Endothelial cell of umbilical vein (primary cell): Measurements from ENCODE around the gene ADAM10. TPM values are rescaled to one million over a fixed set of nuclear protein-coding genes. Genes with fewer than 3 reads are reported as not detected.

Experiments used
- BruUV-seq: library from RNA; stranded (reverse); fragments of 400-500 nt; replicated peaks from 2 replicates; lab custom pipeline; 2021; lab: Mats Ljungman, UMichigan
- CTCF ChIA-PET: fragments of 300-600, 350-600 bp; sonication (Branson Sonifier 250); formaldehyde crosslinking; loops from one replicate; lab custom pipeline; 2021; ENCODE audit warnings: antibody characterized with exemption, inconsistent platforms; lab: Charles Lee
- POLR2A ChIA-PET: fragments of 300-600, 350-600 bp; sonication (Branson Sonifier 250); formaldehyde crosslinking; loops from one replicate; lab custom pipeline; 2021; ENCODE audit warnings: antibody characterized with exemption, inconsistent platforms; lab: Charles Lee
- DNase-seq: peaks from one replicate; pipeline ENCODE4 v3.0.0-alpha.2; 2011; ENCODE audit warnings: low read depth, low spot score
- FAIRE-seq: peaks from 2 replicates; lab custom pipeline; 2011; peaks lifted over from hg19 to GRCh38; lab: Jason Lieb, UNC
- H2AFZ ChIP-seq: 2 replicates; pipeline ENCODE4 v1.6.0; 2012; ENCODE audit warnings: low read depth, low read length, control low read depth, inconsistent platforms
- H3K27ac ChIP-seq: 2 replicates; pipeline ENCODE4 v1.5.1; 2011; ENCODE audit warnings: low read depth, mild to moderate bottlenecking, control low read depth, low read length, moderate library complexity; ENCODE audit not compliant: insufficient read depth
- H3K27me3 ChIP-seq, 2 experiments: 2 replicates each; pipeline versions ENCODE4 v1.6.0 to v1.6.1; 2011; ENCODE audit warnings: low read length in 2 of 2, mixed read lengths in 1 of 2; ENCODE audit not compliant: control insufficient read depth in 2 of 2, insufficient read depth in 2 of 2
- H3K36me3 ChIP-seq, 2 experiments: 2 replicates in 1 of 2; 3 replicates in 1 of 2; pipeline ENCODE4 v1.5.1; 2011; ENCODE audit warnings: low read length in 2 of 2, mild to moderate bottlenecking in 1 of 2, moderate library complexity in 1 of 2; ENCODE audit not compliant: control insufficient read depth in 2 of 2, insufficient read depth in 2 of 2; ENCODE audit errors: extremely low read depth in 1 of 2
- H3K4me1 ChIP-seq: 3 replicates; pipeline ENCODE4 v1.5.1; 2011; ENCODE audit warnings: mild to moderate bottlenecking, low read length; ENCODE audit not compliant: control insufficient read depth, insufficient read depth; ENCODE audit errors: extremely low read depth
- H3K4me2 ChIP-seq: 2 replicates; pipeline ENCODE4 v1.6.1; 2011; ENCODE audit warnings: low read length, control low read depth, mixed read lengths; ENCODE audit not compliant: insufficient read depth
- H3K4me3 ChIP-seq, 3 experiments: fragments of 200-600 bp in 1 of 3; sonication (generic), shearing (Covaris generic) in 1 of 3; replicated peaks in 1 of 3; 2 replicates each; pipeline ENCODE4 v1.5.1; 2011 to 2016; ENCODE audit warnings: control low read depth in 3 of 3, low read length in 3 of 3, mild to moderate bottlenecking in 2 of 3, inconsistent platforms in 1 of 3, low read depth in 1 of 3, moderate library complexity in 1 of 3; ENCODE audit not compliant: insufficient read depth in 1 of 3
- H3K79me2 ChIP-seq: 2 replicates; pipeline ENCODE4 v1.6.0; 2012; ENCODE audit warnings: low read length, inconsistent platforms; ENCODE audit not compliant: control insufficient read depth, insufficient read depth
- H3K9ac ChIP-seq: replicated peaks from 2 replicates; pipeline ENCODE3; 2011; ENCODE audit warnings: low read length, control low read depth; ENCODE audit not compliant: insufficient read depth; ENCODE audit errors: extremely low read depth
- H3K9me1 ChIP-seq: replicated peaks from 3 replicates; pipeline ENCODE4 v1.6.0; 2011; ENCODE audit warnings: mild to moderate bottlenecking, low read length; ENCODE audit not compliant: control insufficient read depth, insufficient read depth; ENCODE audit errors: extremely low read depth
- H3K9me3 ChIP-seq: replicated peaks from 2 replicates; pipeline ENCODE4 v1.5.1; 2012; ENCODE audit warnings: low read length, inconsistent platforms; ENCODE audit not compliant: control insufficient read depth, insufficient read depth
- H4K20me1 ChIP-seq: replicated peaks from 2 replicates; pipeline ENCODE3; 2011; ENCODE audit warnings: mild to moderate bottlenecking, low read length; ENCODE audit not compliant: control insufficient read depth, insufficient read depth; ENCODE audit errors: extremely low read depth
- CTCF ChIP-seq, 2 donors: IDR thresholded peaks; 1 replicate in 1 of 2; 2 replicates in 1 of 2; pipeline ENCODE4 v1.5.1; 2011; ENCODE audit warnings: low read length in 2 of 2, mild to moderate bottlenecking in 2 of 2, moderate library complexity in 2 of 2, control low read depth in 1 of 2, inconsistent platforms in 1 of 2, low read depth in 1 of 2; ENCODE audit not compliant: insufficient read depth in 1 of 2; ENCODE audit errors: extremely low read depth in 1 of 2
- EZH2 ChIP-seq: IDR thresholded peaks from 2 replicates; pipeline ENCODE4 v1.6.1; 2012; ENCODE audit warnings: borderline replicate concordance, low read depth, mild to moderate bottlenecking, moderate library complexity, low read length, inconsistent platforms; ENCODE audit not compliant: severe bottlenecking
- FOS ChIP-seq: IDR thresholded peaks from 2 replicates; pipeline ENCODE4 v1.6.1; 2011; ENCODE audit warnings: mild to moderate bottlenecking, low read length, moderate library complexity, borderline replicate concordance; ENCODE audit not compliant: insufficient read depth
- GATA2 ChIP-seq: IDR thresholded peaks from 2 replicates; pipeline ENCODE4 v1.7.0; 2011; ENCODE audit warnings: low read depth, mild to moderate bottlenecking, moderate library complexity, mixed read lengths, low read length; ENCODE audit not compliant: insufficient read length, insufficient read depth
- JUN ChIP-seq: IDR thresholded peaks from 2 replicates; pipeline ENCODE4 v1.6.1; 2011; ENCODE audit warnings: borderline replicate concordance, low read depth; ENCODE audit not compliant: insufficient read length, insufficient read depth
- MAX ChIP-seq: IDR thresholded peaks from 2 replicates; pipeline ENCODE4 v1.6.1; 2011; ENCODE audit not compliant: insufficient read depth, insufficient read length
- MYC ChIP-seq: IDR thresholded peaks from one replicate; pipeline ENCODE4 v1.6.1; 2011; ENCODE audit warnings: mild to moderate bottlenecking, low read depth, low read length
- POLR2A ChIP-seq: IDR thresholded peaks from 2 replicates; pipeline ENCODE4 v1.6.1; 2012; ENCODE audit warnings: low read depth, mild to moderate bottlenecking, control low read depth, low read length
- POLR2AphosphoS5 ChIP-seq: IDR thresholded peaks from 2 replicates; pipeline ENCODE4 v1.6.1; 2012; ENCODE audit warnings: low read depth, mild to moderate bottlenecking, control low read depth, low read length, moderate library complexity; ENCODE audit not compliant: insufficient read depth
- dilution Hi-C: fragments of 300-500 bp; cut with MboI; formaldehyde crosslinking; loops from one replicate; pipeline ENCODE4 v1.15.0; 2019; ENCODE audit warnings: low sequenced_read_pairs; ENCODE audit not compliant: extremely low pct_ligation_motif_present
- intact Hi-C: fragments of 100-400 bp; cut with micrococcal nuclease; formaldehyde crosslinking; loops from one replicate; pipeline ENCODE4 v1.10.0; 2022
- polyA plus RNA-seq, 4 experiments: library from polyadenylated mRNA; depleted of rRNA in 3 of 4; stranded (reverse) in 3 of 4; unstranded in 1 of 4; fragments of >200 nt; gene quantifications; 2 replicates each; pipeline versions ENCODE4 v1.2.1 to v1.2.3, GENCODE V29; 2011 to 2012; ENCODE audit warnings: missing spikeins in 1 of 4
- total RNA-seq: library from RNA; stranded (reverse); gene quantifications from 2 replicates; pipeline ENCODE4 v1.2.3, GENCODE V29; 2021

ADAM10 gene
- total and polyA plus RNA-seq, 2 donors (not counting 3 experiments of a cell fraction or from before 2014, with no cell fraction given) = 91.3 to 203 TPM

- H3K4me2 ChIP-seq = no peak overlapping the region
- FAIRE-seq = no peak
- no peak overlapping the region for H3K4me3 ChIP-seq
- dilution Hi-C loops = no loop called here
- peaks cover 14% of the 10 kb centered on the region for H4K20me1 ChIP-seq
- CTCF ChIA-PET = interaction anchor here (0.9 kb wide), 1 partner anchor 8 kb away, joined by 4 read pairs; no protein-coding TSS in a partner anchor
- no TSS peak for BruUV-seq
- H3K36me3 ChIP-seq = no peaks in the 10 kb centered on the region
- no peak for DNase-seq
- H3K9me3 ChIP-seq = no peaks in the 10 kb centered on the region
- H3K9ac ChIP-seq = no peak overlapping the region
- intact Hi-C loops = loop anchor here (5.0 kb wide), 1 partner anchor 84 kb away; no protein-coding TSS in a partner anchor
- no peaks in the 10 kb centered on the region for H3K9me1 ChIP-seq
- no peaks in the 10 kb centered on the region for H3K27me3 ChIP-seq
- no peak overlapping the region for H3K27ac ChIP-seq
- POLR2A ChIA-PET = no interaction called here
- H3K4me1 ChIP-seq = peaks cover 41% of the 10 kb centered on the region
- H2AFZ ChIP-seq = no peak overlapping the region
- peaks cover 76% of the 10 kb centered on the region for H3K79me2 ChIP-seq
- TF ChIP-seq GATA2 = no peak
- no peak for TF ChIP-seq POLR2A
- TF ChIP-seq FOS = no peak
- TF ChIP-seq EZH2 = no peak
- no peak for TF ChIP-seq POLR2AphosphoS5
- no peak for TF ChIP-seq MYC
- no peak for TF ChIP-seq JUN
- no peak for TF ChIP-seq MAX
- no peak for TF ChIP-seq CTCF (IDR thresholded peaks at IDR 0.05; ENCODE audit: extremely low read depth in 1 of 2, insufficient read depth in 1 of 2, low read depth in 1 of 2, low read length in 2 of 2)
Observed at GRCh38 chr15:58746174-58746573, 3.3 kb downstream of the ADAM10 start.
